WTC11 (cell line): Measurements from ENCODE around the gene OCA2.

Source experiments
- AFF4 ChIP-seq: sonication (generic); formaldehyde crosslinking; IDR thresholded peaks from 2 replicates; pipeline ENCODE4 v1.8.1; 2023; ENCODE audit warnings: mild to moderate bottlenecking, missing genetic modification reagents, borderline replicate concordance
- CTCF ChIP-seq: fragments of 200-600 bp; IDR thresholded peaks from 2 replicates; pipeline ENCODE4 v1.8.0; 2022; ENCODE audit warnings: antibody characterized with exemption
- FOXK1 ChIP-seq: sonication (generic); formaldehyde crosslinking; IDR thresholded peaks from 2 replicates; pipeline ENCODE4 v1.8.0; 2022; ENCODE audit warnings: mild to moderate bottlenecking, moderate library complexity, missing genetic modification reagents
- FOXP1 ChIP-seq: sonication (generic); formaldehyde crosslinking; IDR thresholded peaks from 2 replicates; pipeline ENCODE4 v1.8.0; 2022; ENCODE audit warnings: missing genetic modification reagents, mild to moderate bottlenecking, moderate library complexity, borderline replicate concordance
- IRF1 ChIP-seq: sonication (generic); formaldehyde crosslinking; IDR thresholded peaks from 2 replicates; pipeline ENCODE4 v1.8.0; 2023; ENCODE audit warnings: missing genetic modification reagents
- MAX ChIP-seq: sonication (generic); formaldehyde crosslinking; IDR thresholded peaks from 2 replicates; pipeline ENCODE4 v1.8.0; 2022; ENCODE audit warnings: mild to moderate bottlenecking, missing genetic modification reagents
- MLX ChIP-seq: sonication (generic); formaldehyde crosslinking; IDR thresholded peaks from 2 replicates; pipeline ENCODE4 v1.8.1; 2023; ENCODE audit warnings: mild to moderate bottlenecking, missing genetic modification reagents, moderate library complexity
- MXD4 ChIP-seq: fragments of 250-450 bp; sonication (Bioruptor Pico); IDR thresholded peaks from 2 replicates; pipeline ENCODE4 v1.8.0; 2021; ENCODE audit warnings: mild to moderate bottlenecking, moderate library complexity, borderline replicate concordance
- NFATC4 ChIP-seq: fragments of 250-450 bp; sonication (Bioruptor Pico); IDR thresholded peaks from 2 replicates; pipeline ENCODE4 v1.9.0; 2021; ENCODE audit warnings: mild to moderate bottlenecking
- NFYB ChIP-seq: sonication (generic); formaldehyde crosslinking; conservative IDR thresholded peaks from 2 replicates; pipeline ENCODE4 v1.8.0; 2022; ENCODE audit warnings: low read depth, missing genetic modification reagents
- SOX15 ChIP-seq: fragments of 250-450 bp; sonication (Bioruptor Pico); IDR thresholded peaks from 2 replicates; pipeline ENCODE4 v1.9.0; 2021; ENCODE audit warnings: mild to moderate bottlenecking
- TP53 ChIP-seq: sonication (generic); formaldehyde crosslinking; IDR thresholded peaks from 2 replicates; pipeline ENCODE4 v1.8.1; 2023; ENCODE audit warnings: mild to moderate bottlenecking, missing genetic modification reagents
- TF ChIP-seq, protein P1 (sequence below): sonication (generic); formaldehyde crosslinking; IDR thresholded peaks from 2 replicates; pipeline ENCODE4 v1.8.1; 2023; ENCODE audit warnings: mild to moderate bottlenecking, moderate library complexity, missing genetic modification reagents
- TF ChIP-seq, protein P2 (sequence below): sonication (generic); formaldehyde crosslinking; conservative IDR thresholded peaks from 2 replicates; pipeline ENCODE4 v1.8.1; 2022; ENCODE audit warnings: mild to moderate bottlenecking, missing genetic modification reagents

GRCh38 chr15:28107904-28108275 lies 8.8 kb upstream of the OCA2 start:
- TF ChIP-seq CTCF (no peak), MXD4 (CRISPR knock-in tag) (no peak), NFYB (CRISPR knock-in tag) (no peak), IRF1 (no peak), AFF4 (no peak), SOX15 (no peak), NFATC4 (CRISPR knock-in tag) (no peak), TP53 (CRISPR knock-in tag) (no peak), FOXK1 (no peak), MAX (no peak), MLX (CRISPR knock-in tag) (no peak), FOXP1 (CRISPR knock-in tag) (no peak)
- TF ChIP-seq, protein P1, sequence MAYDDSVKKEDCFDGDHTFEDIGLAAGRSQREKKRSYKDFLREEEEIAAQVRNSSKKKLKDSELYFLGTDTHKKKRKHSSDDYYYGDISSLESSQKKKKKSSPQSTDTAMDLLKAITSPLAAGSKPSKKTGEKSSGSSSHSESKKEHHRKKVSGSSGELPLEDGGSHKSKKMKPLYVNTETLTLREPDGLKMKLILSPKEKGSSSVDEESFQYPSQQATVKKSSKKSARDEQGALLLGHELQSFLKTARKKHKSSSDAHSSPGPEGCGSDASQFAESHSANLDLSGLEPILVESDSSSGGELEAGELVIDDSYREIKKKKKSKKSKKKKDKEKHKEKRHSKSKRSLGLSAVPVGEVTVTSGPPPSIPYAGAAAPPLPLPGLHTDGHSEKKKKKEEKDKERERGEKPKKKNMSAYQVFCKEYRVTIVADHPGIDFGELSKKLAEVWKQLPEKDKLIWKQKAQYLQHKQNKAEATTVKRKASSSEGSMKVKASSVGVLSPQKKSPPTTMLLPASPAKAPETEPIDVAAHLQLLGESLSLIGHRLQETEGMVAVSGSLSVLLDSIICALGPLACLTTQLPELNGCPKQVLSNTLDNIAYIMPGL (CRISPR knock-in tag), result no peak
- TF ChIP-seq, protein P2, sequence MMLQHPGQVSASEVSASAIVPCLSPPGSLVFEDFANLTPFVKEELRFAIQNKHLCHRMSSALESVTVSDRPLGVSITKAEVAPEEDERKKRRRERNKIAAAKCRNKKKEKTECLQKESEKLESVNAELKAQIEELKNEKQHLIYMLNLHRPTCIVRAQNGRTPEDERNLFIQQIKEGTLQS (CRISPR knock-in tag), result no peak
